Endothelial cell of umbilical vein (primary cell): ENCODE measurements around the gene DENND4A.

Experiments used
- CTCF ChIP-seq, 2 donors: IDR thresholded peaks; 1 replicate in 1 of 2; 2 replicates in 1 of 2; pipeline ENCODE4 v1.5.1; 2011; ENCODE audit warnings: low read length in 2 of 2, mild to moderate bottlenecking in 2 of 2, moderate library complexity in 2 of 2, control low read depth in 1 of 2, inconsistent platforms in 1 of 2, low read depth in 1 of 2; ENCODE audit not compliant: insufficient read depth in 1 of 2; ENCODE audit errors: extremely low read depth in 1 of 2
- EZH2 ChIP-seq: IDR thresholded peaks from 2 replicates; pipeline ENCODE4 v1.6.1; 2012; ENCODE audit warnings: borderline replicate concordance, low read depth, mild to moderate bottlenecking, moderate library complexity, low read length, inconsistent platforms; ENCODE audit not compliant: severe bottlenecking
- POLR2A ChIP-seq: IDR thresholded peaks from 2 replicates; pipeline ENCODE4 v1.6.1; 2012; ENCODE audit warnings: low read depth, mild to moderate bottlenecking, control low read depth, low read length

GRCh38 chr15:65612949-65613744 is 178.9 kb downstream of the DENND4A start:
- TF ChIP-seq EZH2 (no peak), CTCF (IDR thresholded peaks at IDR 0.05; ENCODE audit: extremely low read depth in 1 of 2, insufficient read depth in 1 of 2, low read depth in 1 of 2, low read length in 2 of 2) (no peak), POLR2A (no peak)
